CD4-positive, alpha-beta memory T cell (primary cell): Measurements from ENCODE around the gene MARCHF2. TPM values are rescaled to one million over a fixed set of nuclear protein-coding genes. Genes with fewer than 3 reads are reported as not detected.
"Not testable (repeated sequence)": the region's sequence is repeated elsewhere in the genome, so short reads cannot be mapped to it uniquely, and the experiment has no call there.

Experiments
- CTCF ChIA-PET: fragments of 350-600 bp; sonication (Branson Sonifier 250); formaldehyde crosslinking; loops from one replicate; lab custom pipeline; 2021; ENCODE audit warnings: inconsistent platforms; ENCODE audit not compliant: partially characterized antibody; lab: Charles Lee
- POLR2A ChIA-PET: fragments of 350-600 bp; sonication (Branson Sonifier 250); formaldehyde crosslinking; loops from one replicate; lab custom pipeline; 2021; ENCODE audit not compliant: partially characterized antibody; lab: Charles Lee
- DNase-seq, 5 donors: peaks; one replicate each; pipeline versions ENCODE4 v3.0.0 to v3.0.0-alpha.2; 2020 to 2022; ENCODE audit warnings: mixed read lengths in 1 of 5
- H3K27ac ChIP-seq: one replicate; pipeline ENCODE4 v1.7.0; 2013; ENCODE audit warnings: low read depth, low read length
- H3K27me3 ChIP-seq: 2 replicates; pipeline ENCODE4 v1.7.0; 2013; ENCODE audit warnings: mild to moderate bottlenecking, low read length, moderate library complexity; ENCODE audit not compliant: insufficient read depth
- H3K36me3 ChIP-seq: 2 replicates; pipeline ENCODE4 v1.7.0; 2013; ENCODE audit warnings: mild to moderate bottlenecking, low read length, moderate library complexity; ENCODE audit not compliant: insufficient read depth
- H3K4me1 ChIP-seq: 2 replicates; pipeline ENCODE4 v1.7.0; 2013; ENCODE audit warnings: mild to moderate bottlenecking, low read length, moderate library complexity; ENCODE audit not compliant: insufficient read depth
- H3K4me3 ChIP-seq, 2 donors: one replicate each; pipeline ENCODE4 v1.7.0; 2013; ENCODE audit warnings: low read length in 2 of 2, mild to moderate bottlenecking in 1 of 2
- H3K9me3 ChIP-seq, 2 donors: one replicate each; pipeline ENCODE4 v1.7.0; 2013; ENCODE audit warnings: low read length in 2 of 2, control low read depth in 1 of 2; ENCODE audit not compliant: control insufficient read depth in 1 of 2
- H3K27ac Mint-ChIP-seq, 7 donors: one replicate each; pipeline ENCODE4 v1.8.0; 2020 to 2021; ENCODE audit warnings: mixed read lengths in 7 of 7, mild to moderate bottlenecking in 6 of 7, inconsistent platforms in 3 of 7, moderate library complexity in 3 of 7
- H3K27me3 Mint-ChIP-seq, 2 donors: one replicate each; pipeline ENCODE4 v1.8.0; 2020 to 2021; ENCODE audit warnings: mixed read lengths in 2 of 2
- H3K36me3 Mint-ChIP-seq, 2 donors: one replicate each; pipeline ENCODE4 v1.8.0; 2020 to 2021; ENCODE audit warnings: mixed read lengths in 2 of 2, inconsistent platforms in 1 of 2, mild to moderate bottlenecking in 1 of 2
- H3K4me1 Mint-ChIP-seq, 4 donors: one replicate each; pipeline ENCODE4 v1.8.0; 2020 to 2021; ENCODE audit warnings: mixed read lengths in 4 of 4, mild to moderate bottlenecking in 1 of 4
- H3K4me3 Mint-ChIP-seq, 8 donors: one replicate each; pipeline ENCODE4 v1.8.0; 2020 to 2021; ENCODE audit warnings: mixed read lengths in 8 of 8, mild to moderate bottlenecking in 7 of 8, moderate library complexity in 6 of 8, inconsistent platforms in 3 of 8
- H3K9me3 Mint-ChIP-seq, 8 donors: one replicate each; pipeline ENCODE4 v1.8.0; 2020 to 2021; ENCODE audit warnings: mixed read lengths in 8 of 8, mild to moderate bottlenecking in 5 of 8, inconsistent platforms in 3 of 8, moderate library complexity in 1 of 8
- intact Hi-C: fragments of 100-400 bp; cut with micrococcal nuclease; formaldehyde crosslinking; loops from one replicate; pipeline ENCODE4 v1.15.1; 2023
- polyA plus RNA-seq, 2 donors: library from polyadenylated mRNA; unstranded; fragments of 300-500 nt; fragmentation: Illumina TruSeq; gene quantifications; one replicate each; pipeline ENCODE4 v1.2.3, GENCODE V29; 2021
- total RNA-seq, 2 experiments: library from RNA; stranded (reverse); gene quantifications; one replicate each; pipeline ENCODE4 v1.2.3, GENCODE V29; 2021

Gene MARCHF2
- total and polyA plus RNA-seq, 4 experiments from 2014 or later = 25.5 to 60.9 (median 38.2) TPM

DNA sequence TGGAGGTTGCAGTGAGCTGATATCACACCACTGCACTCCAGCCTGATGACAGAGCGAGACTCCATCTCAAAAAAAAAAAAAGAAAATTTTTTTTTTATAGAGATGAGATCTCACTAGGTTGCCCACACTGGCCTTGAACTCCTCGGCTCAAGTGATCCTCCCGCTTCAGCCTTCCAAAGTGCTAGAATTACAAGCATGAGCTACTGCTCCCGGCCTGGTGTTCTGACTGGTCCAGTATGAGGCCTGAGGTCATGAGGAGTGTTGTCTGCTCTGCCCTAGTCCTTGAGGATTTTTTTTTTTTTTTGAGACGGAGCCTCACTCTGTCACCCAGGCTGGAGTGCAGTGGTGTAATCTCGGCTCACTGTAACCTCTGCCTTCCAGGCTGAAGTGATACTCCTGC, 12.2 kb downstream of the MARCHF2 start:
- H3K36me3 ChIP-seq, H3K27ac Mint-ChIP-seq, H3K27ac ChIP-seq, H3K4me1 Mint-ChIP-seq, H3K9me3 ChIP-seq, DNase-seq, H3K4me3 ChIP-seq, H3K27me3 ChIP-seq, H3K9me3 Mint-ChIP-seq, intact Hi-C loops, H3K27me3 Mint-ChIP-seq, H3K4me1 ChIP-seq, H3K4me3 Mint-ChIP-seq: not testable (repeated sequence)
- CTCF ChIA-PET = interaction anchor here (0.6 to 2.8 kb wide), 2 partner anchors 12 to 122 kb away, joined by 3 to 11 read pairs; partner anchors contain the start of gene MARCHF2
- peaks cover 8 to 15% of the 10 kb centered on the region in 2 donors for H3K36me3 Mint-ChIP-seq
- POLR2A ChIA-PET = interaction anchor here (1.1 kb wide), 1 partner anchor 19 kb away, joined by 3 read pairs; the partner anchor contains the start of gene HNRNPM

DNA sequence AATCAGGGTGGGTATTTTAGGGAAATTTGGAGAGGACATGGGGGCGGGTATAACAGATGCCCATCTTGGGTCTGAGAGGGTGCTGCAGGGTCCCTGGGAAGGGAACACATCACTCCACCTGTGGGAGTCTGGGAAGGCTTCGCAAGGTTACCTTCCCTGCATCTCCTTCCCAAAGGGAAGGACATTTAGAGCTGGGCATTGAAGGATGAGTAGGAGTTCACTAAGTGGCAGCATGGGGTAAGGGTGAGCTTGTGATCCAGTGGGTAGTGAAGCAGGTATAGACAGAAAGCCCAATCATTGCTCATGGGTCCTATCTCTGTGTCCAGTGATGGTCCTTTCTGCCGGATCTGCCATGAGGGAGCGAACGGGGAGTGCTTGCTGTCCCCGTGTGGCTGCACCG, 13.2 kb downstream of the MARCHF2 start:
- Histone ChIP-seq H3K27me3 (no peaks in the 10 kb centered on the region), H3K4me3 (no peak overlapping the region), H3K36me3 (peaks cover 2% of the 10 kb centered on the region), H3K4me1 (no peaks in the 10 kb centered on the region), H3K27ac (no peak overlapping the region), H3K9me3 (no peaks in the 10 kb centered on the region)
- DNase-seq = no peak
- peak overlapping the region in 2 of 7 donors; percentile 28 to 57 for H3K27ac Mint-ChIP-seq
- CTCF ChIA-PET = interaction anchor here (1.3 kb wide), 1 partner anchor 13 kb away, joined by 8 read pairs; the partner anchor contains the start of gene MARCHF2
- no peaks in the 10 kb centered on the region for H3K4me1 Mint-ChIP-seq
- no peaks in the 10 kb centered on the region for H3K9me3 Mint-ChIP-seq
- POLR2A ChIA-PET = no interaction called here
- peaks cover 11 to 15% of the 10 kb centered on the region in 2 donors for H3K36me3 Mint-ChIP-seq
- no peak overlapping the region for H3K4me3 Mint-ChIP-seq
- intact Hi-C loops = no loop called here
- no peaks in the 10 kb centered on the region for H3K27me3 Mint-ChIP-seq

DNA sequence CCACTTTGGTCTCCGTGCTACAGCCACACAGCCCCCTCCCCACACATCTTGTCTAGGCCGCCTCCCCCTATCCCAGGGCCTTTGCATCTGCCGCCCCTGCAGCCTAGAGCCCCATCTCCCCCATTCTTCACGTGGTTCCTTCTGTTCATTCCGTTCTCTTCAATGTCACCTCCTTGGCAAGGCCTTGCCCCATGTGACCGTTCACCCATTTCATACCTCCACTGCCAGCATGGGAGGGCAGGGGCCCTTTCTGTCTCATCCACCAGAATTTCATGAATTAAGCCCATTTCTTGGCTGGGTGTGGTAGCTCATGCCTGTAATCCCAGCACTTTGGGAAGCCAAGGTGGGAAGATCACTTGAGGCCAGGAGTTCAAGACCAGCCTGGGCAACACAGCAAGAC, 15.9 kb downstream of the MARCHF2 start:
- H3K4me1 ChIP-seq = no peaks in the 10 kb centered on the region
- no peak overlapping the region for H3K4me3 ChIP-seq
- H3K9me3 ChIP-seq = no peaks in the 10 kb centered on the region
- POLR2A ChIA-PET = no interaction called here
- no peak overlapping the region for H3K27ac Mint-ChIP-seq
- H3K36me3 ChIP-seq = peaks cover 2% of the 10 kb centered on the region
- no peaks in the 10 kb centered on the region for H3K4me1 Mint-ChIP-seq
- H3K27ac ChIP-seq = no peak overlapping the region
- CTCF ChIA-PET = interaction anchor here (1.8 kb wide), 1 partner anchor 16 kb away, joined by 6 read pairs; the partner anchor contains the start of gene MARCHF2
- DNase-seq = no peak
- intact Hi-C loops = no loop called here
- no peaks in the 10 kb centered on the region for H3K9me3 Mint-ChIP-seq
- H3K27me3 ChIP-seq = no peaks in the 10 kb centered on the region
- no peaks in the 10 kb centered on the region for H3K27me3 Mint-ChIP-seq
- no peak overlapping the region for H3K4me3 Mint-ChIP-seq
- H3K36me3 Mint-ChIP-seq = peaks cover 8 to 15% of the 10 kb centered on the region in 2 donors

DNA sequence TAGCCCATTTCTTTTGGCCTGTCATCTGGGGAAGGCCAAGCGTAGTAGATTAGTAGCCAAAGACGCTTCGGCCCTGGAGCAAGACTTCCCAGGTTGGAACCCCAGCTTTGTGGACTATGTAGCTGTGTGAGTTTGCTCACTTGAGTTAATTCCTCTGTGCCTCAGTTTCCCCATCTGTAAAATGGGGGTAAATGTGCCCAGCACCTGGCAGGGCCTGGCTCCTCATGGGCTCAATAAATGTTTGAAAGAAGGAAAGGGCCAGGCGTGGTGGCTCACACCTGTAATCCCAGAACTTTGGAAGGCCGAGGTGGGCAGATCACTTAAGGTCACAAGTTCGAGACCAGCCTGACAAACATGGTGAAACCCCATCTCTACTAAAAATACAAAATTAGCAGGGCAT, 16.7 kb downstream of the MARCHF2 start:
- no peaks in the 10 kb centered on the region for H3K4me1 ChIP-seq
- Mint-ChIP-seq H3K4me3 (no peak overlapping the region), H3K9me3 (no peaks in the 10 kb centered on the region), H3K27ac (no peak overlapping the region), H3K27me3 (no peaks in the 10 kb centered on the region), H3K4me1 (no peaks in the 10 kb centered on the region), H3K36me3 (peaks cover 8 to 15% of the 10 kb centered on the region in 2 donors)
- CTCF ChIA-PET = interaction anchor here (1.8 kb wide), 1 partner anchor 16 kb away, joined by 6 read pairs; the partner anchor contains the start of gene MARCHF2
- POLR2A ChIA-PET = no interaction called here
- H3K27me3 ChIP-seq = no peaks in the 10 kb centered on the region
- intact Hi-C loops = no loop called here
- no peaks in the 10 kb centered on the region for H3K9me3 ChIP-seq
- DNase-seq = no peak
- H3K36me3 ChIP-seq = peaks cover 2% of the 10 kb centered on the region
- no peak overlapping the region for H3K4me3 ChIP-seq
- H3K27ac ChIP-seq = no peak overlapping the region

DNA sequence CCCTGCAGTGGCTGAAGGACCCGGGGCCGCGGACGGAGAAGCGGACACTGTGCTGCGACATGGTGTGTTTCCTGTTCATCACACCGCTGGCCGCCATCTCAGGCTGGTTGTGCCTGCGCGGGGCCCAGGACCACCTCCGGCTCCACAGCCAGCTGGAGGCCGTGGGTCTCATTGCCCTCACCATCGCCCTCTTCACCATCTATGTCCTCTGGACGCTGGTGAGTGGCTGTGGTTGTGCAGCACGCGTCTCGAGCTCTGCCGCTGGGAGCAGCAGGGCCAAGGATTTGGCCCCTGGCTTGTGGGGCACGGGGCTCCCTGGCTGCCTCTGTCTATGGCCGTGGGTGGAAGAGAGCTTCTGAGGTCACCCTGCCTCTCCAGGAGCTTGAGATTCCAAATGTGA, 17.5 kb downstream of the MARCHF2 start:
- ChIA-PET POLR2A (no interaction called here), CTCF (interaction anchor here (1.8 kb wide), 1 partner anchor 17 kb away, joined by 6 read pairs; the partner anchor contains the start of gene MARCHF2)
- intact Hi-C loops = no loop called here
- no peaks in the 10 kb centered on the region for H3K9me3 ChIP-seq
- H3K36me3 ChIP-seq = peaks cover 2% of the 10 kb centered on the region
- H3K4me1 ChIP-seq = no peaks in the 10 kb centered on the region
- Mint-ChIP-seq H3K27me3 (no peaks in the 10 kb centered on the region), H3K4me3 (no peak overlapping the region), H3K36me3 (peaks cover 13% of the 10 kb centered on the region in 2 donors), H3K27ac (peak overlapping the region in 1 of 7 donors; percentile 63), H3K9me3 (no peaks in the 10 kb centered on the region), H3K4me1 (peaks cover 0 to 4% (median 0%) of the 10 kb centered on the region in 4 donors)
- H3K27ac ChIP-seq = no peak overlapping the region
- H3K27me3 ChIP-seq = no peaks in the 10 kb centered on the region
- no peak for DNase-seq
- no peak overlapping the region for H3K4me3 ChIP-seq

DNA sequence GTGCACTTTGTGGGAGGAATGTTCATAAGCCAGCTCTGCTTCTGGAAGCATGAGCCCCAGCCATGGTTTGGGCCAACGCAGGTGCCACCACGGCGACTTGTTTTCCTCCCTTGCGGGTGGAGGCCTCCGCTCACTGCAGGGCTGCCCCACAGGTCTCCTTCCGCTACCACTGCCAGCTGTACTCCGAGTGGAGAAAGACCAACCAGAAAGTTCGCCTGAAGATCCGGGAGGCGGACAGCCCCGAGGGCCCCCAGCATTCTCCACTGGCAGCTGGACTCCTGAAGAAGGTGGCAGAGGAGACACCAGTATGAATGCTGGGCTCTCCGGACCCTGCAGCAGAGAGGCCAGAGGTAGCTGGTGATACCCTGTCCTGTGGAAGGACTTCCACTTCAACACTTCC, 25.1 kb downstream of the MARCHF2 start:
- Mint-ChIP-seq H3K36me3 (peaks cover 6 to 8% of the 10 kb centered on the region in 2 donors), H3K27me3 (no peaks in the 10 kb centered on the region), H3K9me3 (peaks cover 0 to 1% (median 0%) of the 10 kb centered on the region in 8 donors), H3K27ac (no peak overlapping the region), H3K4me3 (no peak overlapping the region), H3K4me1 (peaks cover 0 to 5% (median under 1%) of the 10 kb centered on the region in 4 donors)
- intact Hi-C loops = no loop called here
- no peak overlapping the region for H3K4me3 ChIP-seq
- H3K27ac ChIP-seq = no peak overlapping the region
- H3K4me1 ChIP-seq = no peaks in the 10 kb centered on the region
- no peak for DNase-seq
- H3K9me3 ChIP-seq = no peaks in the 10 kb centered on the region
- peaks cover 8% of the 10 kb centered on the region for H3K36me3 ChIP-seq
- POLR2A ChIA-PET = interaction anchor here (1.5 to 1.6 kb wide), 2 partner anchors 8 to 25 kb away, joined by 3 read pairs; partner anchors contain the start of gene MARCHF2
- no peaks in the 10 kb centered on the region for H3K27me3 ChIP-seq
- CTCF ChIA-PET = no interaction called here

DNA sequence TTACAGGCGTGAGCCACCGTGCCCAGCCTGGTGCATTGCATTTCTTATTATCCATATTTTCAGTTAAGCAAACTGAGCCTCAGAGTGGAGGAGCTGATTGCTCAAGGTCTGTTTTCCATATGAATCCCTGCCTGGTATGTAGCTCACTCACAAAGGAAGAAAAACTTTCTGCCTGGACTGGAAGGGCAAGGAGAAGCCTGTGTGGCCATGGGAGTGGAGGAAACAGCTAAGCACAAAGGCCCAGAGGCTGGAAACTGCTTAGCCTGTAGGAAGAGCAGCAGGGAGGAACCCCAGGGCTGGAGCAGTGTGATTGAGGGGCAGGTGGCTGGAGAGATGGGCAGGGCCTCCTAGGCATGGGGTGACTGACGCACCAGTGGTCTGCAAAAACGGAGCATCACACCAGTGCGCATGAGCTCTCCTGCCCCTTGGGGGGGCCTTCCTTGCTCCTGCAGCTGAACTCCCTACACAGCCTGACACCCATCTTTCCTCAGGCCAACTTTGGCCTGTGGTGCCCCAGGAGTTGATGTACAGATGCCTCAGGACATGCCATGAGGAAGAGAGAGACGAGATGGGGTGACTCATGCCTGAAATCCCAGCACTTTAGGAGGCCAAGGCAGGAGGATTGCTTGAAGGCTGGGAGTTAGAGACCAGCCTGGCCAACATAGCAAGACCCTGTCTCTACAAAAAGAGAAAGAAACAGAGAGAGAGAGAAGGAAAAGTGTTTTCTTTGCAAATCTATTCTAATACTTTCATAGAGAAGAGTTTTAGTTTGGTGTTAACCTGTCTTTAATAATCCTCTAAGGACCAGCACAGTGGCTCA, 28.8 kb downstream of the MARCHF2 start:
- no peaks in the 10 kb centered on the region for H3K9me3 ChIP-seq
- peaks cover 14% of the 10 kb centered on the region for H3K36me3 ChIP-seq
- CTCF ChIA-PET = interaction anchor here (0.6 to 1.4 kb wide), 5 partner anchors 10 to 172 kb away, joined by 3 to 4 read pairs (median 4); partner anchors contain the start of gene MARCHF2
- H3K4me3 ChIP-seq = no peak overlapping the region
- peak overlapping the region in 1 of 7 donors; percentile 36 for H3K27ac Mint-ChIP-seq
- no peak overlapping the region for H3K27ac ChIP-seq
- no peaks in the 10 kb centered on the region for H3K9me3 Mint-ChIP-seq
- H3K36me3 Mint-ChIP-seq = peaks cover 12 to 22% of the 10 kb centered on the region in 2 donors
- H3K27me3 Mint-ChIP-seq = no peaks in the 10 kb centered on the region
- DNase-seq = no peak
- H3K27me3 ChIP-seq = no peaks in the 10 kb centered on the region
- POLR2A ChIA-PET = no interaction called here
- peak overlapping the region in 4 of 8 donors; percentile 12 to 64 (median 45) for H3K4me3 Mint-ChIP-seq
- intact Hi-C loops = no loop called here
- H3K4me1 ChIP-seq = peaks cover 12% of the 10 kb centered on the region
- H3K4me1 Mint-ChIP-seq = peaks cover 11 to 24% (median 16%) of the 10 kb centered on the region in 4 donors
